ENCODE measurements around the gene UPK3BL1.
"Not testable (repeated sequence)": the region's sequence is repeated elsewhere in the genome, so short reads cannot be mapped to it uniquely, and the experiment has no call there.

Gene UPK3BL1

GRCh38 chr7:102627271-102627904, 15.2 kb downstream of the UPK3BL1 start:
- DNase-seq = not testable (repeated sequence)

- DNase-seq = not testable (repeated sequence)
Observed at GRCh38 chr7:102618122-102618521, 24.5 kb downstream of the UPK3BL1 start.

- peak; percentile 38 for DNase-seq
Observed at GRCh38 chr7:102616507-102617125, 26.0 kb downstream of the UPK3BL1 start, which contains the start of gene RASA4. Gene RASA4 (minus strand): TSS chr7:102616756. CDS start chr7:102616689, 67 bp downstream.

GRCh38 chr7:102615930-102616329, 26.7 kb downstream of the UPK3BL1 start:
- not testable (repeated sequence) for DNase-seq

- not testable (repeated sequence) for DNase-seq
Observed at GRCh38 chr7:102614873-102615272, 27.7 kb downstream of the UPK3BL1 start.

GRCh38 chr7:102614346-102614697, 28.3 kb downstream of the UPK3BL1 start:
- DNase-seq = not testable (repeated sequence)

- not testable (repeated sequence) for DNase-seq
Observed at GRCh38 chr7:102613575-102614345, 28.8 kb downstream of the UPK3BL1 start.

- DNase-seq = not testable (repeated sequence)
Observed at GRCh38 chr7:102611675-102612325, 30.8 kb downstream of the UPK3BL1 start.

GRCh38 chr7:102611013-102611674, 31.4 kb downstream of the UPK3BL1 start:
- not testable (repeated sequence) for DNase-seq

GRCh38 chr7:102610441-102610840, 32.1 kb downstream of the UPK3BL1 start:
- DNase-seq = not testable (repeated sequence)

GRCh38 chr7:102609734-102610133, 32.9 kb downstream of the UPK3BL1 start:
- not testable (repeated sequence) for DNase-seq

- not testable (repeated sequence) for DNase-seq
Observed at GRCh38 chr7:102606848-102607247, 35.7 kb downstream of the UPK3BL1 start.

- DNase-seq = not testable (repeated sequence)
Observed at GRCh38 chr7:102604431-102605145, 38.0 kb downstream of the UPK3BL1 start.

GRCh38 chr7:102602317-102602716, 40.3 kb downstream of the UPK3BL1 start:
- DNase-seq = not testable (repeated sequence)

GRCh38 chr7:102599699-102600098, 42.9 kb downstream of the UPK3BL1 start:
- not testable (repeated sequence) for DNase-seq

GRCh38 chr7:102596036-102596435, 46.6 kb downstream of the UPK3BL1 start:
- DNase-seq = not testable (repeated sequence)

GRCh38 chr7:102593637-102594334, 48.8 kb downstream of the UPK3BL1 start:
- DNase-seq = not testable (repeated sequence)

- DNase-seq = peak; percentile 42
Observed at GRCh38 chr7:102592477-102593019, 50.0 kb downstream of the UPK3BL1 start.

- DNase-seq = not testable (repeated sequence)
Observed at GRCh38 chr7:102589857-102590256, 52.7 kb downstream of the UPK3BL1 start.
